Astrocyte (in vitro differentiated cells and primary cell): ENCODE measurements around the gene ALB.

Experiments used
- CTCF ChIP-seq: IDR thresholded peaks from 2 replicates; pipeline ENCODE4 v1.5.1; 2011; ENCODE audit warnings: low read depth, mild to moderate bottlenecking, inconsistent platforms, low read length, moderate library complexity; ENCODE audit not compliant: insufficient read depth
- EZH2 ChIP-seq: IDR thresholded peaks from 2 replicates; pipeline ENCODE4 v1.6.1; 2012; ENCODE audit warnings: mild to moderate bottlenecking, low read length, inconsistent platforms; ENCODE audit not compliant: insufficient read depth

- TF ChIP-seq CTCF (no peak), EZH2 (no peak)
These were observed 2.4 kb downstream of the ALB start for GRCh38 chr4:73406548-73406875.
